ENCODE data around the gene C6orf163. TPM values are rescaled to one million over a fixed set of nuclear protein-coding genes. Genes with fewer than 3 reads are reported as not detected.

The C6orf163 gene
- total RNA-seq, 2 experiments from 2014 or later, result 1.4 to 2.8 TPM

GRCh38 chr6:87364602-87365252, 20.1 kb downstream of the C6orf163 start:
- Histone ChIP-seq H3K4me2 (ENCODE audit: low read length) (no peak overlapping the region), H3K27ac (ENCODE audit: low read depth, low read length, poor library complexity, severe bottlenecking) (no peak overlapping the region), H3K36me3 (ENCODE audit: insufficient read depth, low read length) (no peaks in the 10 kb centered on the region; the same call in 1 of the 2 replicates), H3K9me2 (ENCODE audit: insufficient read depth, low read length) (no peaks in the 10 kb centered on the region), H2AFZ (ENCODE audit: low read length) (no peak overlapping the region), H4K20me1 (ENCODE audit: insufficient read depth, low read length) (no peaks in the 10 kb centered on the region), H3K4me3 (ENCODE audit: low read depth, low read length, poor library complexity, severe bottlenecking) (no peak overlapping the region), H3K4me1 (ENCODE audit: insufficient read depth, low read length, poor library complexity, severe bottlenecking) (no peaks in the 10 kb centered on the region), H3K9me3 (ENCODE audit: low read length) (no peaks in the 10 kb centered on the region), H3K79me2 (ENCODE audit: insufficient read depth, low read depth, low read length) (no peaks in the 10 kb centered on the region)
- DNase-seq (ENCODE audit: low spot score), result no peak
- CTCF ChIA-PET (ENCODE audit: unreplicated experiment), result interaction anchor here (0.9 kb wide), 1 partner anchor 20 kb away, joined by 3 read pairs; the partner anchor contains the start of gene C6orf163
- no TSS peak for BruUV-seq (replicated peaks)
- intact Hi-C loops (cut with micrococcal nuclease; ENCODE audit: unreplicated experiment), result no loop called here
- POLR2A ChIA-PET, result interaction anchor here (0.5 to 0.7 kb wide), 3 partner anchors 43 to 496 kb away, joined by 3 to 6 read pairs (median 4); no protein-coding TSS in a partner anchor
- TF ChIP-seq EZH2phosphoT487 (IDR thresholded peaks at IDR 0.05; ENCODE audit: borderline replicate concordance, low read depth, low read length) (no peak), CTCF (conservative IDR thresholded peaks at IDR 0.05; ENCODE audit: low read length) (no peak)

GRCh38 chr6:87366072-87366827, 21.6 kb downstream of the C6orf163 start:
- H3K4me2 ChIP-seq (ENCODE audit: low read length), result no peak overlapping the region
- no peaks in the 10 kb centered on the region for H3K79me2 ChIP-seq (ENCODE audit: insufficient read depth, low read depth, low read length)
- H2AFZ ChIP-seq (ENCODE audit: low read length), result no peak overlapping the region
- no peak overlapping the region for H3K4me3 ChIP-seq (ENCODE audit: low read depth, low read length, poor library complexity, severe bottlenecking)
- no TSS peak for BruUV-seq (replicated peaks)
- H4K20me1 ChIP-seq (ENCODE audit: insufficient read depth, low read length), result no peaks in the 10 kb centered on the region
- no peak for DNase-seq (ENCODE audit: low spot score)
- H3K9me2 ChIP-seq (ENCODE audit: insufficient read depth, low read length), result no peaks in the 10 kb centered on the region
- intact Hi-C loops (cut with micrococcal nuclease; ENCODE audit: unreplicated experiment), result no loop called here
- ChIA-PET POLR2A (no interaction called here), CTCF (ENCODE audit: unreplicated experiment) (no interaction called here)
- H3K27ac ChIP-seq (ENCODE audit: low read depth, low read length, poor library complexity, severe bottlenecking), result no peak overlapping the region
- no peaks in the 10 kb centered on the region for H3K4me1 ChIP-seq (ENCODE audit: insufficient read depth, low read length, poor library complexity, severe bottlenecking)
- TF ChIP-seq EZH2phosphoT487 (IDR thresholded peaks at IDR 0.05; ENCODE audit: borderline replicate concordance, low read depth, low read length) (no peak), CTCF (conservative IDR thresholded peaks at IDR 0.05; ENCODE audit: low read length) (no peak)
- no peaks in the 10 kb centered on the region for H3K9me3 ChIP-seq (ENCODE audit: low read length)
- H3K36me3 ChIP-seq (ENCODE audit: insufficient read depth, low read length), result no peaks in the 10 kb centered on the region; the same call in 1 of the 2 replicates

GRCh38 chr6:87366899-87367298, 22.3 kb downstream of the C6orf163 start:
- intact Hi-C loops (cut with micrococcal nuclease; ENCODE audit: unreplicated experiment), result no loop called here
- H2AFZ ChIP-seq (ENCODE audit: low read length), result no peak overlapping the region
- no peak overlapping the region for H3K4me3 ChIP-seq (ENCODE audit: low read depth, low read length, poor library complexity, severe bottlenecking)
- DNase-seq (ENCODE audit: low spot score), result no peak
- POLR2A ChIA-PET, result no interaction called here
- BruUV-seq (replicated peaks), result no TSS peak
- CTCF ChIA-PET (ENCODE audit: unreplicated experiment), result no interaction called here
- H3K9me2 ChIP-seq (ENCODE audit: insufficient read depth, low read length), result no peaks in the 10 kb centered on the region
- no peaks in the 10 kb centered on the region; the same call in 1 of the 2 replicates for H3K36me3 ChIP-seq (ENCODE audit: insufficient read depth, low read length)
- no peaks in the 10 kb centered on the region for H3K9me3 ChIP-seq (ENCODE audit: low read length)
- H3K4me1 ChIP-seq (ENCODE audit: insufficient read depth, low read length, poor library complexity, severe bottlenecking), result no peaks in the 10 kb centered on the region
- no peaks in the 10 kb centered on the region for H4K20me1 ChIP-seq (ENCODE audit: insufficient read depth, low read length)
- H3K4me2 ChIP-seq (ENCODE audit: low read length), result no peak overlapping the region
- TF ChIP-seq EZH2phosphoT487 (IDR thresholded peaks at IDR 0.05; ENCODE audit: borderline replicate concordance, low read depth, low read length), result no peak
- no peak for TF ChIP-seq CTCF (conservative IDR thresholded peaks at IDR 0.05; ENCODE audit: low read length)
- H3K27ac ChIP-seq (ENCODE audit: low read depth, low read length, poor library complexity, severe bottlenecking), result no peak overlapping the region
- H3K79me2 ChIP-seq (ENCODE audit: insufficient read depth, low read depth, low read length), result no peaks in the 10 kb centered on the region

Data from OCI-LY7 (cell line).